Nephron progenitor cell (in vitro differentiated cells): ENCODE measurements around the gene MTERF1.

Source experiments
- DNase-seq: peaks from one replicate; pipeline ENCODE4 v3.0.0; 2021
- H3K27ac Mint-ChIP-seq: 2 replicates; pipeline ENCODE4 v1.8.0; 2021; ENCODE audit warnings: mild to moderate bottlenecking, moderate library complexity, mixed read lengths
- H3K27me3 Mint-ChIP-seq: 2 replicates; pipeline ENCODE4 v1.8.0; 2021; ENCODE audit warnings: mild to moderate bottlenecking, low read depth, mixed read lengths; ENCODE audit not compliant: poor library complexity
- H3K36me3 Mint-ChIP-seq: 2 replicates; pipeline ENCODE4 v1.8.0; 2021; ENCODE audit warnings: low read depth, mixed read lengths
- H3K4me1 Mint-ChIP-seq: 2 replicates; pipeline ENCODE4 v1.8.0; 2021; ENCODE audit warnings: mixed read lengths
- H3K4me3 Mint-ChIP-seq: 2 replicates; pipeline ENCODE4 v1.8.0; 2021; ENCODE audit warnings: mild to moderate bottlenecking, moderate library complexity, mixed read lengths
- H3K9me3 Mint-ChIP-seq: 2 replicates; pipeline ENCODE4 v1.8.0; 2021; ENCODE audit warnings: mild to moderate bottlenecking, moderate library complexity, mixed read lengths
- TF ChIP-seq, protein P1 (sequence below): fragments of 200-600 bp; sonication (generic); IDR thresholded peaks from 2 replicates; pipeline ENCODE4 v1.5.0; 2021; ENCODE audit warnings: antibody characterized with exemption

The MTERF1 gene

DNA sequence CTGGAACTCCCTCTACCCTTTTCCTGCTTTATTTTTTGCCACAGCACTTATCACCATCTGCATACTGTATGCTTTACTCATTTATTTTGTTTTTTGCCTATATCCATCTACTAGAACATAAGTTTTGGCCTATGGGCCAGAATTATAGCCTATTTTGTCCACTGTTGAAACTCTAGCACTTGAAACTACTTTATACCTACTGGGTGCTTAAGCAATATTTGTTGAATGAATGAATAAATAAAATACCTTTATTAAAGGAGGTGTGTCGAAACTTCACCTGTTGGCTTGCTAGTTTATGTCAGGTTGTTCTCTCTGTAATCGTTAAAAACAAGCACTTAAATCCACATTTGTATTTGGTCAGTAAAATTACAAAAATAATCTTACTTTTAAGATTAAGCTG, 53.3 kb downstream of the MTERF1 start:
- Mint-ChIP-seq H3K4me1 (no peaks in the 10 kb centered on the region), H3K36me3 (peaks cover 19% of the 10 kb centered on the region), H3K27me3 (peaks cover 3% of the 10 kb centered on the region), H3K4me3 (no peak overlapping the region), H3K27ac (no peak overlapping the region), H3K9me3 (peaks cover 13% of the 10 kb centered on the region)
- TF ChIP-seq, protein P1, sequence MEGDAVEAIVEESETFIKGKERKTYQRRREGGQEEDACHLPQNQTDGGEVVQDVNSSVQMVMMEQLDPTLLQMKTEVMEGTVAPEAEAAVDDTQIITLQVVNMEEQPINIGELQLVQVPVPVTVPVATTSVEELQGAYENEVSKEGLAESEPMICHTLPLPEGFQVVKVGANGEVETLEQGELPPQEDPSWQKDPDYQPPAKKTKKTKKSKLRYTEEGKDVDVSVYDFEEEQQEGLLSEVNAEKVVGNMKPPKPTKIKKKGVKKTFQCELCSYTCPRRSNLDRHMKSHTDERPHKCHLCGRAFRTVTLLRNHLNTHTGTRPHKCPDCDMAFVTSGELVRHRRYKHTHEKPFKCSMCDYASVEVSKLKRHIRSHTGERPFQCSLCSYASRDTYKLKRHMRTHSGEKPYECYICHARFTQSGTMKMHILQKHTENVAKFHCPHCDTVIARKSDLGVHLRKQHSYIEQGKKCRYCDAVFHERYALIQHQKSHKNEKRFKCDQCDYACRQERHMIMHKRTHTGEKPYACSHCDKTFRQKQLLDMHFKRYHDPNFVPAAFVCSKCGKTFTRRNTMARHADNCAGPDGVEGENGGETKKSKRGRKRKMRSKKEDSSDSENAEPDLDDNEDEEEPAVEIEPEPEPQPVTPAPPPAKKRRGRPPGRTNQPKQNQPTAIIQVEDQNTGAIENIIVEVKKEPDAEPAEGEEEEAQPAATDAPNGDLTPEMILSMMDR: no peak
- no peak for DNase-seq

DNA sequence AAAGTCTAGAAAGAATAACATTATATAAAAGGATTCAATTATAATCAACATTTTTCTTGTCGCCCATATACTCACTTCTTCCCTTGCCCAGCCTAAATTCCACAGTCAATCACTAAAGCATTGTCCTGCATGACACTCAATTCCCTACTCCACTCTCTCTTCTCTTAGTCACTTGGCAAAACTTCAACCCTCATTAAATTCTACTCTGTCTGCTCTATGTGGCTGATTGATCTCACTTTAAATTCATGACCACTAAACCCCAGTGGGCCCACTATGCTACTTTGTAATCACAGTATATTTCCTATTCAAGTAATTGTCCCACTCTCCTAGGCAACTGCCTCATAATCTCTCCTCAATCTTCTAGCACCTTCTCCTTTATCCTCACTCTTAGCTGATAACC, 54.1 kb downstream of the MTERF1 start:
- H3K4me3 Mint-ChIP-seq: no peak overlapping the region
- no peaks in the 10 kb centered on the region for H3K4me1 Mint-ChIP-seq
- peaks cover 3% of the 10 kb centered on the region for H3K27me3 Mint-ChIP-seq
- no peak overlapping the region for H3K27ac Mint-ChIP-seq
- H3K9me3 Mint-ChIP-seq: peaks cover 19% of the 10 kb centered on the region
- TF ChIP-seq, protein P1: no peak
- no peak for DNase-seq
- H3K36me3 Mint-ChIP-seq: peaks cover 24% of the 10 kb centered on the region

DNA sequence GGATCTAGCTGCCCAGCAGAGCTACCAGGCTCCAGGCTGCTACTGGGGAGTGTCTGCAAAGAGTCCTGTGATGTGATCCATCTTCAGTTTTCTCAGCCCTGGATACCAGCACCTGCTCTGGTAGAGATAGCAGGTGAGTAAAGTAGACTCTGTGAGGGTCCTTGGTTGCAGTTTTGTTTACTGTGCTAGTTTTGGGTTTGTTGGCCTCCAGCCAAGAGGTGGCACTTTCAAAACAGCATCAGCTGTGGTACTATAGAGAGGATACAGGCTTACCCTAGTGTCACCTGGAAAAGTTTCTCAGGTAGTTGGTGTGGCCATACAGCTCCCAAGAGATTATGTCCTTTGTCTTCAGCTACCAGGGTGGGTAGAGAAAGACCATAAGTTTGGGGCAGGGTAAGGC, 56.3 kb downstream of the MTERF1 start:
- Mint-ChIP-seq H3K4me1 (no peaks in the 10 kb centered on the region), H3K9me3 (peaks cover 41% of the 10 kb centered on the region), H3K27ac (no peak overlapping the region), H3K4me3 (no peak overlapping the region), H3K27me3 (no peaks in the 10 kb centered on the region), H3K36me3 (peaks cover 28% of the 10 kb centered on the region)
- DNase-seq: no peak
- TF ChIP-seq, protein P1: no peak
